Kidney epithelial cell (primary cell): ENCODE data around the gene ZCCHC7. TPM values are rescaled to one million over a fixed set of nuclear protein-coding genes. Genes with fewer than 3 reads are reported as not detected.

Experiments
- DNase-seq: peaks from one replicate; pipeline ENCODE4 v3.0.0-alpha.2; 2010; ENCODE audit warnings: low read depth
- H3K27me3 ChIP-seq: 2 replicates; pipeline ENCODE4 v1.6.0; 2011; ENCODE audit warnings: low read length; ENCODE audit not compliant: control insufficient read depth, insufficient read depth
- H3K36me3 ChIP-seq: 2 replicates; pipeline ENCODE4 v1.5.1; 2011; ENCODE audit warnings: low read length; ENCODE audit not compliant: control insufficient read depth, insufficient read depth
- H3K4me3 ChIP-seq: 2 replicates; pipeline ENCODE4 v1.5.1; 2011; ENCODE audit warnings: low read depth, mild to moderate bottlenecking, control low read depth, low read length
- total RNA-seq: library from RNA; depleted of rRNA; stranded (reverse); fragments of >200 nt; gene quantifications from 2 replicates; pipeline ENCODE4 v1.2.3, GENCODE V29; 2015
- TF ChIP-seq, protein P1 (sequence below): IDR thresholded peaks from 2 replicates; pipeline ENCODE4 v1.5.1; 2011; ENCODE audit warnings: mild to moderate bottlenecking, moderate library complexity, low read length, control low read depth, inconsistent platforms; ENCODE audit not compliant: insufficient read depth, poor library complexity, severe bottlenecking

Gene ZCCHC7
- total RNA-seq, 1 donor from 2014 or later, result 18.0 TPM

DNA sequence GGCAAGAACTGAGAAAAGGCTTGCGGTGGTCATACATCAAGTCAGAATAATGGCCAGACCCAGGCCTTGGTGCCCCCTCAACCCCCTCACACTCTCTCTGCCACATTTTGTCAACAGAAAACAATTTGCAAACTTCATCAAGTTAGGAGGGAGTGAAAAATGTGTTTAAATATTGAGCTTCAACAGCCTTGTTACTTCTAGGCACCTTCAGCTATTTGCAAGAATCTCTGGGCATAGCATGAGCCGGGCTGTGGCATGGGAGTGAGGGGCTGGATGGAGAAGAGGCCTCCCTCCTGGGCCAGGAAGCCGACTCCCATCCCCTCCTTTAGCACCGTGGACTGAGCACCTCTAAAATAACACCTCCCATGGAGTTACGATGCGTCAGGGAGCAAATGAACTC is 249.9 kb downstream of the ZCCHC7 start:
- no peaks in the 10 kb centered on the region for H3K36me3 ChIP-seq
- no peak overlapping the region for H3K4me3 ChIP-seq
- H3K27me3 ChIP-seq, result no peaks in the 10 kb centered on the region
- TF ChIP-seq, protein P1, sequence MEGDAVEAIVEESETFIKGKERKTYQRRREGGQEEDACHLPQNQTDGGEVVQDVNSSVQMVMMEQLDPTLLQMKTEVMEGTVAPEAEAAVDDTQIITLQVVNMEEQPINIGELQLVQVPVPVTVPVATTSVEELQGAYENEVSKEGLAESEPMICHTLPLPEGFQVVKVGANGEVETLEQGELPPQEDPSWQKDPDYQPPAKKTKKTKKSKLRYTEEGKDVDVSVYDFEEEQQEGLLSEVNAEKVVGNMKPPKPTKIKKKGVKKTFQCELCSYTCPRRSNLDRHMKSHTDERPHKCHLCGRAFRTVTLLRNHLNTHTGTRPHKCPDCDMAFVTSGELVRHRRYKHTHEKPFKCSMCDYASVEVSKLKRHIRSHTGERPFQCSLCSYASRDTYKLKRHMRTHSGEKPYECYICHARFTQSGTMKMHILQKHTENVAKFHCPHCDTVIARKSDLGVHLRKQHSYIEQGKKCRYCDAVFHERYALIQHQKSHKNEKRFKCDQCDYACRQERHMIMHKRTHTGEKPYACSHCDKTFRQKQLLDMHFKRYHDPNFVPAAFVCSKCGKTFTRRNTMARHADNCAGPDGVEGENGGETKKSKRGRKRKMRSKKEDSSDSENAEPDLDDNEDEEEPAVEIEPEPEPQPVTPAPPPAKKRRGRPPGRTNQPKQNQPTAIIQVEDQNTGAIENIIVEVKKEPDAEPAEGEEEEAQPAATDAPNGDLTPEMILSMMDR, result no peak
- DNase-seq, result no peak

DNA sequence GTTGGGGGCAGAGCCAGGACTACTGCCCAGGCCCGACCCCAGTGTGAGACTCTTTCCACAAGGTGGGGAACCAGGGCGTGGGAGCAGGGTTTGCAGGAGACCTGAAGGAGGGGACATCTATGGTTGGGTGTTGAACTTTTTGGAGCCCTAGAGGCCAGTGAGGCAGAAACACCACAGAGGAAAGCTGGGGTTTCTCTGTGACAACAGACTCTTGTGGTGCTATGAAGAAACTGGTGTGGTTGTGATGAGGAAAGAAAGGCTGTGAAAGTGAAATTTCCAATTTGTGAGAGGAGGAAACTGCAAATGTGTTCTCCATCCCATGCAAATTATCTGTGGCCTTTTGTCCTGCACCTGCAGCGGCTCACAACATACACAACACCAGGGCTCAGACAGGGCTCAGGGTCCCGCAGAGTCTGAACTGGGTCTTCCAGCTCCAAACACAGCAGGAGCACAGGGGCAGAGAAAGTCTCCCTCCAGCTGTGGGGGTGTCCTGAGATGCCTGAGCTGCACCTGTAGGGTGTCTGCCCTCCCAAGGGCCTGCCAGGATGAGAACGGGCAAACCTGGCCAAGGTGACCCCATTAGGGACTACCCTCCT is 250.7 kb downstream of the ZCCHC7 start:
- Histone ChIP-seq H3K4me3 (no peak overlapping the region), H3K27me3 (no peaks in the 10 kb centered on the region), H3K36me3 (no peaks in the 10 kb centered on the region)
- DNase-seq, result no peak
- TF ChIP-seq, protein P1, result no peak

DNA sequence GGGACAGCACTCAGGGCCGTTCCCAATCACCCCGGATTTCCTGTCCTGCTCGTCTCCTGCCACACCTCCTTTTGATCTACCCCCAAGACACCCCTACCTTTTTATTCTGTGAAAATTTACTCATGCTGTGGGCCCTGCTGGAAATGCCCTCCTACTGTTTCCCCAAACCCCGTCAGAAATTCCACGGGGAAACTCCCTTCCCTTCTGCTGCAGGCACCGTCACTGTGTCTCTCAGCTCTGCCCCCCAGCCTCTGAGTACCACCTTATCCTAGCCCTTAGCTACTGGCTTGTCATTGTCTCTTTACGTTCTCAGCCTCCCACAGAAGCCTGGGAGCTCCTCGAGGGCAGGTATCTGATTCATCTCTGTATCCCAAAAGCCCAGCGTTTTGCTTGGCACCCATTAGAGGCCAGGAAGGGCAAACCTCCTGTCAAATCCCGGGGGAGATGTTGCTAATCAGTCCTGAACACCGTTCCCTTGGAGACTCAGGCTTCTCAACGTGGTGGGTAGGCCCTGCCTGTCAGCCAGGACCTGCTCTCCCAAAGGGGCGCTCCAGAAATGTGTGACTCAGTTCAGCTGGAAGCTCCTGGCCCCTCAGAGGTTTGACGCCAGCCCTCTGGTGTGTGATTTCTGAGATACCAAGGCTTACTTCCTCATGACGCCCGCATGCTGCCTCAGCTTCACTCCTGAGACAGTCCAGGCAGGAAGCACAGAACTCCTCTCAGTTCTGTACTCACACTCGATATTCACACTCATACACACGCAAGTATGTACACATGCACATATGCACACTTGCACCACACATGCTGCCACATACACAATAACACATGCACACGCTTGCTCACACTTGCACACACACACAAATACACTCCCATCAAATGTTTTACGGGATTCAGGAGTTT is 251.4 kb downstream of the ZCCHC7 start:
- no peaks in the 10 kb centered on the region for H3K27me3 ChIP-seq
- TF ChIP-seq, protein P1, result no peak
- no peak for DNase-seq

DNA sequence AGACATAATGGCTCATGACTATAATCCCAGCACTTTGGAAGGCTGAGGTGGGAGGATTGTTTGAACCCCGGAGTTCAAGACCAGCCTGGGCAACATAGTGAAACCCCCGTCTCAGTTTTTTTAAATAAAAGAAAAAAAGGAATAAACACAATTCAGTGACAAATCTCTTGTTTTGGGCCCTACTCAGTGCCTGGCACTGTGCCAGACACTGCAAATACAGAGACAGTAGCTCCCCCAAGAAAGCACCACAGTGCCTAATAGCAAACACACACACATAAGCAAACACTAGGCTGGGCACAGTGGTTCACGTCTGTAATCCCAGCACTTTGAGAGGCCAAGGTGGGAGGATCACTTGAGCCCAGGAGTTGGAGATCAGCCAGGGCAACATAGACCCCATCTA is 252.5 kb downstream of the ZCCHC7 start:
- DNase-seq, result no peak
- TF ChIP-seq, protein P1, result no peak
- no peak overlapping the region for H3K4me3 ChIP-seq
- H3K27me3 ChIP-seq, result no peaks in the 10 kb centered on the region
- no peaks in the 10 kb centered on the region for H3K36me3 ChIP-seq

More for the DNA sequence above, 251.4 kb downstream of the ZCCHC7 start:
- Histone ChIP-seq H3K4me3 (no peak overlapping the region), H3K36me3 (no peaks in the 10 kb centered on the region)

DNA sequence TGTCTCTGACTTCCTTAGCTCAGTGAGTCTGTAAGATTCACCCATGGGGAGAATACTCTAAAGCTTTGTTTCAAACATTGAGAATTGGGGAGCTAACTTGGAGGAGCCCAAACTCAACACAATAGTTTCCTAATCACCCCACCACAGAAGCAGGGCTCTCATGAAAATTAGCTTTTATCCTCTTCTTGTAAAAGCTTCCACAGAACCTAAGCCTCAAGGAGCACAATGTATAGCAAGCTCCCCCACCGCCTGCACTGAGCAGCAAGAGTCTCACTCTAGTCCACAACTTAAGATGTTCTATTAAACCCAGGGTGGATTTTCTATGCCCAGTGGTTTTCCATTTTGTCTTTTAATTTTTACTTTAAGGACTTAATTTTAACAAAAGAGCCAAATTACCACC is 253.2 kb downstream of the ZCCHC7 start:
- H3K4me3 ChIP-seq, result no peak overlapping the region
- H3K36me3 ChIP-seq, result no peaks in the 10 kb centered on the region
- TF ChIP-seq, protein P1, result no peak
- DNase-seq, result no peak
- H3K27me3 ChIP-seq, result peaks cover under 1% of the 10 kb centered on the region
